ENCODE results near the gene CHCHD3.

CHCHD3 gene

GRCh38 chr7:132861424-132861823 lies 220.5 kb downstream of the CHCHD3 start:
- no peak overlapping the region for H3K27ac ChIP-seq
- H3K4me3 ChIP-seq: no peak overlapping the region
- DNase-seq (ENCODE audit: low spot score): no peak
- no peak for TF ChIP-seq CTCF (IDR thresholded peaks at IDR 0.05)

GRCh38 chr7:132859199-132859598 lies 222.7 kb downstream of the CHCHD3 start:
- TF ChIP-seq CTCF (IDR thresholded peaks at IDR 0.05): no peak

GRCh38 chr7:132858760-132859159 lies 223.1 kb downstream of the CHCHD3 start:
- Histone ChIP-seq H3K27ac (no peak overlapping the region), H3K4me3 (no peak overlapping the region)
- TF ChIP-seq CTCF (IDR thresholded peaks at IDR 0.05): no peak
- no peak for DNase-seq (ENCODE audit: low spot score)

More at GRCh38 chr7:132859199-132859598, 222.7 kb downstream of the CHCHD3 start:
- Histone ChIP-seq H3K27ac (no peak overlapping the region), H3K4me3 (no peak overlapping the region)
- no peak for DNase-seq (ENCODE audit: low spot score)

DNA sequence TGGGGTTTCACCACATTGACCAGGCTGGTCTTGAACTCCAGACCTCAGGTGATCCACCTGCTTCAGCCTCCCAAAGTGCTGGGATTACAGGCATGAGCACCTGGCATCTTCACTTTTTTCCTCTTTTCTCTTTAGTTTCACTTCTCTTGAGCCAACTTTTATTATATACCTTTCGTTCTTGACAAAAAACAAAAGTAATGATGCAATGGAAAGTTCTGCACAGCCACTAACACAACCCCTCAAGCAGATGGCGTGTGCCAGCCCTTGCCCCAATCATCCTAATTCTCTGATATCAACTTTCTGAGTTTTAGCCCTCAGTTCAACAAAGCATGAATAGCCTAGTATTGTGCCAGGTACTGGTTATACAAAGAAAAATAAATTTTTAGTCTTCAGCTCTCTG lies 223.6 kb downstream of the CHCHD3 start:
- no peak overlapping the region for H3K4me3 ChIP-seq
- no peak for TF ChIP-seq CTCF (IDR thresholded peaks at IDR 0.05)
- no peak for DNase-seq (ENCODE audit: low spot score)
- H3K27ac ChIP-seq: no peak overlapping the region

DNA sequence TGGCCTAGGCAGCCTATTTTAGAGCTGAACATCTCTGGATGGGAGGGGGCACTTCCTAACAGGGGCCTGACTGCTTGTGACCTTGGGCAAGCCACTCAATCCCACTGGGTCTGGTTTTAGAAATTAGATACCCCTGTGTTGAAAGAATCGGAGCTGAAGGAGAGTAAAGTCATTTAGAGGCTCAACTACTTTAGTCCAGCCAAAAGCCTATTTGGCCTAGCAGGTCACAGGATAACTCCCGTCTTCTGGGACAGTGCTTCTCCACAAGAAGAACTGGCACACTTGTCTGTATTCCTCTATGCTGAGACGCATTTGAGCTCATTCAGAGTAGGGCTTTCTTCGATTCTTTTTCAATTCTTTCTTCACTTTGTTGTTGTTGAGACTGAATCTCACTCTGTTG lies 224.2 kb downstream of the CHCHD3 start:
- DNase-seq (ENCODE audit: low spot score): no peak
- no peak overlapping the region for H3K27ac ChIP-seq
- no peak for TF ChIP-seq CTCF (IDR thresholded peaks at IDR 0.05)
- no peak overlapping the region for H3K4me3 ChIP-seq

DNA sequence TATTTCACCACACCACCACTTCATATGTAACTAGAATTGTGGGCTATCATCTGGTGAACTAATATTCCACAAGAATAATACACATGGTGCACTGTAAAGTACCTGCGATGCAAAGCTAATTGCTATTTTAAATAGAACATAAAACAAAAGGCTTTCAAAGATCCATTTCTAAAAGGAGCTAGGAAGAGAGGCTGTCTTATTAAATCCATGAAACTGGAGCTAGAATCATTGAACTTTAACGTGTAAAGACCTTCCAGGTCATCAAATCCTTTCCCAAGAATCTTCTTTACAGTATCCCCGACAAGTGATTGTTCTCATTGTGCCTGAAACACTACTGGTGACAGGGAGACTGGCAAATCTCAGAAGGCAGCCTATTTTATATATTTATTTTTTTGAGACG lies 224.9 kb downstream of the CHCHD3 start:
- H3K4me3 ChIP-seq: no peak overlapping the region
- no peak overlapping the region for H3K27ac ChIP-seq
- DNase-seq (ENCODE audit: low spot score): no peak
- no peak for TF ChIP-seq CTCF (IDR thresholded peaks at IDR 0.05)

DNA sequence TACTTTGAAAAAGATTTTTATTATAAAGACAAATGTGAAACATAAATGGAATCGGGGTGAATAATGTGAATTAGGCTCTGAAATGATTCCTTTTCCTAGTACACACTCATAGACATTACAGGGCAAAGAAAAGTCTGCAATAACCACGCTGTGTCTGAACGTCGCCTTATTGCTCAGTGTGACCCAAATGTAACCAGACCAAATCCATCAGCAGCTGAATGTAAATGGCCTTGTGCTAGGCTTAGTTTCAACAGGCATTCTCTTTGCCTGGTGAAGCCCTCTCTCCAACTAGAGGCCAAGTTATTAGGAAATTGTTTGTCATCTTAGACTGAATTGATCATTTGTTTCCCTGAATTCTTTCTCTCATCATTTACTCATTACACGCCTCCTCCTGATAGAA lies 225.5 kb downstream of the CHCHD3 start:
- Histone ChIP-seq H3K4me3 (no peak overlapping the region), H3K27ac (no peak overlapping the region)
- no peak for DNase-seq (ENCODE audit: low spot score)
- no peak for TF ChIP-seq CTCF (IDR thresholded peaks at IDR 0.05)
